ENCODE measurements around the gene SYT11.

The SYT11 gene

DNA sequence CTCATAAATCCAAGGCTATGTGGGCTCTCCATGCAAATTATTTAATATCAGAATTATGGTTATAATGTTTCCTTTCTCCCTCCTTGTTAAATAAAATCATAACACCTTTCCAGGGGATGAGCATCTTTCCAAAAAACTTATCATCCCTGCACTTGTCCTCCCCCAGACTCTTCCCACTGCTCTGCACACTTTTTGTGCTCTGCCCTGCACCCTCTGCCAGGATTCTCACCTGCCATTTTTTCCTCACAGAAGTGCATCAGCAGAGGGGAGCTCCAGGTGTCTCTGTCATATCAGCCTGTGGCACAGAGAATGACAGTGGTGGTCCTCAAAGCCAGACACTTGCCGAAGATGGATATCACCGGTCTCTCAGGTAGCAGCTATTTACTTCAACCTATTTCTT is 20.9 kb downstream of the SYT11 start:
- no peak overlapping the region for H3K4me3 ChIP-seq (ENCODE audit: low read depth, low read length)
- no peak for DNase-seq (ENCODE audit: low read depth)
- TF ChIP-seq, protein P1, sequence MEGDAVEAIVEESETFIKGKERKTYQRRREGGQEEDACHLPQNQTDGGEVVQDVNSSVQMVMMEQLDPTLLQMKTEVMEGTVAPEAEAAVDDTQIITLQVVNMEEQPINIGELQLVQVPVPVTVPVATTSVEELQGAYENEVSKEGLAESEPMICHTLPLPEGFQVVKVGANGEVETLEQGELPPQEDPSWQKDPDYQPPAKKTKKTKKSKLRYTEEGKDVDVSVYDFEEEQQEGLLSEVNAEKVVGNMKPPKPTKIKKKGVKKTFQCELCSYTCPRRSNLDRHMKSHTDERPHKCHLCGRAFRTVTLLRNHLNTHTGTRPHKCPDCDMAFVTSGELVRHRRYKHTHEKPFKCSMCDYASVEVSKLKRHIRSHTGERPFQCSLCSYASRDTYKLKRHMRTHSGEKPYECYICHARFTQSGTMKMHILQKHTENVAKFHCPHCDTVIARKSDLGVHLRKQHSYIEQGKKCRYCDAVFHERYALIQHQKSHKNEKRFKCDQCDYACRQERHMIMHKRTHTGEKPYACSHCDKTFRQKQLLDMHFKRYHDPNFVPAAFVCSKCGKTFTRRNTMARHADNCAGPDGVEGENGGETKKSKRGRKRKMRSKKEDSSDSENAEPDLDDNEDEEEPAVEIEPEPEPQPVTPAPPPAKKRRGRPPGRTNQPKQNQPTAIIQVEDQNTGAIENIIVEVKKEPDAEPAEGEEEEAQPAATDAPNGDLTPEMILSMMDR (IDR thresholded peaks at IDR 0.05; ENCODE audit: insufficient read depth, low read depth, low read length, missing control alignments), result no peak

DNA sequence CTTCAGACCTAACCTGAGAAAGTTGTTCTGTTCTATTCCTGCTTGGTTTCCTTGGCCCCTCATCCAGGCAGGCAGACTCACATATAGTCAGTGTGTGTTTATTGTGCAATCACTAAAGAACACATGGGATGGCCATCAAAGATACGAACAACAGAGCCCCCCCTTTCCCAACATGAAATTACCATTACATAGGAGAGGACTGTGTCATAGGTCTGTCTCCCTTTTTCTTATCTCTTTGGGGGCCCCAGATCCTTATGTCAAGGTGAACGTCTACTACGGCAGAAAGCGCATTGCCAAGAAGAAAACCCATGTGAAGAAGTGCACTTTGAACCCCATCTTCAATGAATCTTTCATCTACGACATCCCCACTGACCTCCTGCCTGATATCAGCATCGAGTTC is 21.6 kb downstream of the SYT11 start:
- DNase-seq (ENCODE audit: low read depth), result no peak
- H3K4me3 ChIP-seq (ENCODE audit: low read depth, low read length), result no peak overlapping the region
- TF ChIP-seq, protein P1 (IDR thresholded peaks at IDR 0.05; ENCODE audit: insufficient read depth, low read depth, low read length, missing control alignments), result no peak

GRCh38 chr1:155882235-155882634 is 22.9 kb downstream of the SYT11 start:
- no peak overlapping the region for H3K4me3 ChIP-seq (ENCODE audit: low read depth, low read length)
- DNase-seq (ENCODE audit: low read depth), result peak; percentile 34
- TF ChIP-seq, protein P1 (IDR thresholded peaks at IDR 0.05; ENCODE audit: insufficient read depth, low read depth, low read length, missing control alignments), result no peak

DNA sequence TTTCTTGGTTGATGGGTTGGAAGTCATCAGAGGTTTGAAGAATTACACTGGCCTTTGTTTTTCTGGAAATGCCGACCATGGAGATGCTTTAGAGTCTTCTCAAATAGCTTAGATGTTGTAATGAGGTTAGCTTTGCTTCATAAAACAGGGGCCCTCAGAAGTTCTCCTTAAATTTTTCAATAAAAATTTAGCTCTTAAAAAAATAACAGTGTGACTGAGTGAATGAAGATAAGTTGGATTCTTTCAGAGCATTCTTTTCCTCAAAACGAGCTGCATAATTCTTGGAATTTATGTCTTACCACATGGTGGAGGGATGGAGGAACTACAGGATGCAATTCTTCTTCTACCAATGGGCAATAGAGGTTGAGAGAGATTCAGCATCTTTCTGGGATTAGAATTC is 23.4 kb downstream of the SYT11 start:
- no peak overlapping the region for H3K4me3 ChIP-seq (ENCODE audit: low read depth, low read length)
- TF ChIP-seq, protein P1 (IDR thresholded peaks at IDR 0.05; ENCODE audit: insufficient read depth, low read depth, low read length, missing control alignments), result no peak
- DNase-seq (ENCODE audit: low read depth), result no peak

- no peak for DNase-seq (ENCODE audit: low read depth)
- no peak overlapping the region for H3K4me3 ChIP-seq (ENCODE audit: low read depth, low read length)
- TF ChIP-seq, protein P1 (IDR thresholded peaks at IDR 0.05; ENCODE audit: insufficient read depth, low read depth, low read length, missing control alignments), result no peak
These were observed 24.9 kb downstream of the SYT11 start for GRCh38 chr1:155884031-155884960.

GRCh38 chr1:155884982-155885381 is 25.6 kb downstream of the SYT11 start:
- TF ChIP-seq, protein P1 (IDR thresholded peaks at IDR 0.05; ENCODE audit: insufficient read depth, low read depth, low read length, missing control alignments), result no peak
- H3K4me3 ChIP-seq (ENCODE audit: low read depth, low read length), result no peak overlapping the region
- DNase-seq (ENCODE audit: low read depth), result no peak
